ENCODE measurements around the gene IGFBP5. TPM values are rescaled to one million over a fixed set of nuclear protein-coding genes. Genes with fewer than 3 reads are reported as not detected.

Gene IGFBP5
- total and polyA plus RNA-seq, 8 donors: 92.1 to 923 (median 330) TPM

DNA sequence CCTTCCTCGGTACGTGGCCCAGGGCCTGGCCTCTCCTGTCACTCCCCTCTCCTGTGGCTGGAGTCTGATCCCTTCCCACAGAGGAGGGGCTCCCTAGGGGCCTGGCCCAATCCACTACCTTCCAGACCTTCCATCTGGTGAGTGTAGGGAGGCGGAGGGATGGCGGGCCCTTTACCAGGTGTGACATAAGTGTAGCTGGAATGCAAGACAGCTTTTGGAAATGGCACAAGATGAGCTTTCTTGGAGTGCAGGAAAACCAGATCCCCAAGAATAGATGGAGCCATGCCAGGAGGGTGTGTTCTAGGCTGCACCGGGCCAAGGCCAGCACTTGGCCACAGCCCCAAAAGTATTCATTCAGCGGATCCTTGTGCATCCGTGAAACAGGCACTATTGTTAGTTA is 30.1 kb downstream of the IGFBP5 start:
- Histone ChIP-seq H3K4me1 (peaks cover 17 to 30% (median 26%) of the 10 kb centered on the region in 4 donors), H3K27ac (peak overlapping the region; percentile 52 to 72 (median 57)), H3K4me3 (no peak overlapping the region), H3K9me3 (no peaks in the 10 kb centered on the region), H3K27me3 (no peaks in the 10 kb centered on the region), H3K36me3 (peaks cover 9 to 38% (median 30%) of the 10 kb centered on the region in 4 donors)
- 29 to 53% (median 30%) methylated on average over 6 to 7 of the region's 7 CpGs for WGBS, 5 donors
- TF ChIP-seq POLR2A (IDR thresholded peaks at IDR 0.05) (no peak), POLR2AphosphoS5 (IDR thresholded peaks at IDR 0.05) (peak in 1 of 3 donors; percentile 63), EP300 (IDR thresholded peaks at IDR 0.05) (no peak)
- TF ChIP-seq, protein P1, sequence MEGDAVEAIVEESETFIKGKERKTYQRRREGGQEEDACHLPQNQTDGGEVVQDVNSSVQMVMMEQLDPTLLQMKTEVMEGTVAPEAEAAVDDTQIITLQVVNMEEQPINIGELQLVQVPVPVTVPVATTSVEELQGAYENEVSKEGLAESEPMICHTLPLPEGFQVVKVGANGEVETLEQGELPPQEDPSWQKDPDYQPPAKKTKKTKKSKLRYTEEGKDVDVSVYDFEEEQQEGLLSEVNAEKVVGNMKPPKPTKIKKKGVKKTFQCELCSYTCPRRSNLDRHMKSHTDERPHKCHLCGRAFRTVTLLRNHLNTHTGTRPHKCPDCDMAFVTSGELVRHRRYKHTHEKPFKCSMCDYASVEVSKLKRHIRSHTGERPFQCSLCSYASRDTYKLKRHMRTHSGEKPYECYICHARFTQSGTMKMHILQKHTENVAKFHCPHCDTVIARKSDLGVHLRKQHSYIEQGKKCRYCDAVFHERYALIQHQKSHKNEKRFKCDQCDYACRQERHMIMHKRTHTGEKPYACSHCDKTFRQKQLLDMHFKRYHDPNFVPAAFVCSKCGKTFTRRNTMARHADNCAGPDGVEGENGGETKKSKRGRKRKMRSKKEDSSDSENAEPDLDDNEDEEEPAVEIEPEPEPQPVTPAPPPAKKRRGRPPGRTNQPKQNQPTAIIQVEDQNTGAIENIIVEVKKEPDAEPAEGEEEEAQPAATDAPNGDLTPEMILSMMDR (IDR thresholded peaks at IDR 0.05): no peak
- peak; percentile 80 to 82 for DNase-seq
- intact Hi-C loops (cut with DNase I; ENCODE audit: low total_unique reads): loop anchor here (5.0 kb wide), 1 partner anchor 148 kb away; no protein-coding TSS in a partner anchor

DNA sequence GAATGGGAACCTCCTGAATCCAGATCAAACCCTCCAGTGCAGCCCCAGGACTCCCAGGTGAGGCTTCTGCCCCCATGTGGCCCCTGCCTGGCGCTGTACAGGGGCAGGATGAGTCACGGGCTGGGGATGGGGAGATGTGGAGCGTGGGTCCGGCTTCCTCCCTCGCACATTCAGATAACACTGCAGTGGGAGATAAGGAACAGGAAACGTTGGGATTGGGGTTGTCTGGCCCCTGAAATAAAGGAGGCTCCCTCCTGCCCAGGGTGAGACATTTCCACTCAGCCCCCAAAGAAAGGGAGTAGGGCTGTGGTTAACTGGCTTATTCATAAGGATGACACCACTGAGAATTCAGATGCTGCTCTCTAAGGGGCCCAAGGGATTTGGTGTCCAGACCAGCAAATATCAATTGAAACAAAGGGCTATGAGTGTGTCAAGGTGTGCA is 30.7 kb downstream of the IGFBP5 start:
- peak; percentile 42 to 73 for DNase-seq
- Histone ChIP-seq H3K27ac (peak overlapping the region; percentile 52 to 72 (median 57)), H3K4me1 (peaks cover 17 to 31% (median 26%) of the 10 kb centered on the region in 4 donors), H3K36me3 (peaks cover 9 to 40% (median 32%) of the 10 kb centered on the region in 4 donors), H3K9me3 (no peaks in the 10 kb centered on the region), H3K27me3 (no peaks in the 10 kb centered on the region), H3K4me3 (no peak overlapping the region)
- TF ChIP-seq POLR2AphosphoS5 (IDR thresholded peaks at IDR 0.05): peak in 1 of 3 donors; percentile 11
- TF ChIP-seq EP300 (IDR thresholded peaks at IDR 0.05): no peak
- TF ChIP-seq POLR2A (IDR thresholded peaks at IDR 0.05): no peak
- TF ChIP-seq, protein P1 (IDR thresholded peaks at IDR 0.05): peak in 2 of 7 experiments; percentile 10 to 29
- 34 to 53% (median 36%) methylated on average over 6 of the region's 6 CpGs for WGBS, 5 donors
- intact Hi-C loops (cut with DNase I; ENCODE audit: low total_unique reads): loop anchor here (5.0 kb wide), 1 partner anchor 147 kb away; no protein-coding TSS in a partner anchor

DNA sequence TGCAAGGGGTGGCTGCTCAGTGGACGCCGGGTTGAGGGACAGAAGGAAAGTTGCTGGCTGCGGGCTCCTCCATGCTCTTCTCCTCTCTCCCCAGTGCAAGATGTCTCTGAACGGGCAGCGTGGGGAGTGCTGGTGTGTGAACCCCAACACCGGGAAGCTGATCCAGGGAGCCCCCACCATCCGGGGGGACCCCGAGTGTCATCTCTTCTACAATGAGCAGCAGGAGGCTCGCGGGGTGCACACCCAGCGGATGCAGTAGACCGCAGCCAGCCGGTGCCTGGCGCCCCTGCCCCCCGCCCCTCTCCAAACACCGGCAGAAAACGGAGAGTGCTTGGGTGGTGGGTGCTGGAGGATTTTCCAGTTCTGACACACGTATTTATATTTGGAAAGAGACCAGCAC is 31.5 kb downstream of the IGFBP5 start:
- H3K4me1 ChIP-seq: peaks cover 21 to 38% (median 29%) of the 10 kb centered on the region in 4 donors
- TF ChIP-seq POLR2AphosphoS5 (IDR thresholded peaks at IDR 0.05): no peak
- no peak for TF ChIP-seq POLR2A (IDR thresholded peaks at IDR 0.05)
- no peak for TF ChIP-seq EP300 (IDR thresholded peaks at IDR 0.05)
- TF ChIP-seq, protein P1 (IDR thresholded peaks at IDR 0.05): no peak
- WGBS, 5 donors: 74 to 90% (median 78%) methylated on average over 14 to 18 of the region's 18 CpGs
- H3K4me3 ChIP-seq: no peak overlapping the region
- no peaks in the 10 kb centered on the region for H3K27me3 ChIP-seq
- no peak for DNase-seq
- no peaks in the 10 kb centered on the region for H3K9me3 ChIP-seq
- intact Hi-C loops (cut with DNase I; ENCODE audit: low total_unique reads): no loop called here
- H3K36me3 ChIP-seq: peaks cover 9 to 47% (median 32%) of the 10 kb centered on the region in 4 donors
- H3K27ac ChIP-seq: peak overlapping the region in 1 of 5 donors; percentile 66

DNA sequence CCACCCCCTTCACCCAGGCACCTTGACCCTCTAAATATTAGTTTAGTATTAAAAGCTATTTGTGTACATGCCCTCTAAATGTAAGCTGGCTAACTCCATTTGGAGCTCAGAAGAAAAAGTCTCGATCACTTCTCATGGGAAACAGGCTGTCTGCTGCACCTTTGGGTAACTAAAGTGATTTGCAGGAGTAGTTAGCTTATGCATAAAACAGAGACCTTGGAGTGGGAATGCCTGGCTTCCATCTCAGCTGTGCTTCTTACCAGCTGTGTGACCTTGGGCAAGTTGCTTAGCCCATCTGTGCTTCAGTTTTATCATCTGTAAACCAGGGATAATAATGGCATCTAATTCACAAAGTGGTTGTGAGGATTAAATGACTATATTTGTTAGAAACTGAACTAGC is 32.2 kb downstream of the IGFBP5 start:
- no peak overlapping the region for H3K27ac ChIP-seq
- intact Hi-C loops (cut with DNase I; ENCODE audit: low total_unique reads): no loop called here

More for the DNA sequence above, 32.2 kb downstream of the IGFBP5 start:
- TF ChIP-seq POLR2AphosphoS5 (IDR thresholded peaks at IDR 0.05): no peak
- TF ChIP-seq, protein P1 (IDR thresholded peaks at IDR 0.05): no peak
- TF ChIP-seq EP300 (IDR thresholded peaks at IDR 0.05): no peak
- TF ChIP-seq POLR2A (IDR thresholded peaks at IDR 0.05): no peak
- H3K4me1 ChIP-seq: peaks cover 21 to 43% (median 34%) of the 10 kb centered on the region in 4 donors
- H3K9me3 ChIP-seq: no peaks in the 10 kb centered on the region
- 58 to 92% (median 71%) methylated on average over 1 of the region's 1 CpG for WGBS, 5 donors
- H3K36me3 ChIP-seq: peaks cover 9 to 47% (median 32%) of the 10 kb centered on the region in 4 donors
- no peak overlapping the region for H3K4me3 ChIP-seq
- H3K27me3 ChIP-seq: no peaks in the 10 kb centered on the region
- DNase-seq: no peak

Data from stomach (tissue), 9 donors.